Osteoblast (primary cell): ENCODE measurements around the gene IGFBP2. TPM values are rescaled to one million over a fixed set of nuclear protein-coding genes. Genes with fewer than 3 reads are reported as not detected.

Experiments used
- DNase-seq: peaks from one replicate; pipeline ENCODE4 v3.0.0; 2011; ENCODE audit warnings: low spot score, mixed read lengths; ENCODE audit not compliant: insufficient read length; ENCODE audit errors: missing footprints
- H2AFZ ChIP-seq: 2 replicates; pipeline ENCODE4 v1.6.0; 2011; ENCODE audit warnings: mild to moderate bottlenecking, low read length
- H3K27ac ChIP-seq: 2 replicates; pipeline ENCODE4 v1.5.1; 2011; ENCODE audit warnings: mild to moderate bottlenecking, low read depth, low read length, moderate library complexity
- H3K27me3 ChIP-seq: 2 replicates; pipeline ENCODE4 v1.6.0; 2012; ENCODE audit warnings: mild to moderate bottlenecking, control low read depth, inconsistent platforms, low read length, moderate library complexity; ENCODE audit not compliant: insufficient read depth
- H3K36me3 ChIP-seq: 2 replicates; pipeline ENCODE4 v1.5.1; 2011; ENCODE audit warnings: mild to moderate bottlenecking, low read length, control low read depth, moderate library complexity; ENCODE audit not compliant: insufficient read depth
- H3K4me1 ChIP-seq: 2 replicates; pipeline ENCODE4 v1.5.1; 2011; ENCODE audit warnings: mild to moderate bottlenecking, low read length, control low read depth, moderate library complexity; ENCODE audit not compliant: insufficient read depth
- H3K4me2 ChIP-seq: 2 replicates; pipeline ENCODE4 v1.6.0; 2011; ENCODE audit warnings: mild to moderate bottlenecking, low read length; ENCODE audit not compliant: insufficient read depth
- H3K4me3 ChIP-seq: fragments of 200-600 bp; sonication (generic); 3 replicates; pipeline ENCODE4 v1.5.1; 2012; ENCODE audit warnings: mild to moderate bottlenecking, low read length, inconsistent platforms; ENCODE audit not compliant: insufficient read depth
- H3K79me2 ChIP-seq: 2 replicates; pipeline ENCODE4 v1.6.0; 2012; ENCODE audit warnings: mild to moderate bottlenecking, low read length, control low read depth, inconsistent platforms; ENCODE audit not compliant: insufficient read depth
- H3K9me3 ChIP-seq: 2 replicates; pipeline ENCODE4 v1.5.1; 2011; ENCODE audit warnings: low read depth, low read length, control low read depth
- H4K20me1 ChIP-seq: 2 replicates; pipeline ENCODE4 v1.6.0; 2012; ENCODE audit warnings: mild to moderate bottlenecking, low read length, control low read depth; ENCODE audit not compliant: insufficient read depth
- total RNA-seq: library from RNA; depleted of rRNA; stranded (reverse); fragments of >200 nt; gene quantifications from 2 replicates; pipeline ENCODE4 v1.2.3, GENCODE V29; 2012
- TF ChIP-seq, protein P1 (sequence below): IDR thresholded peaks from 2 replicates; pipeline ENCODE4 v1.5.1; 2011; ENCODE audit warnings: mild to moderate bottlenecking, low read depth, low read length, moderate library complexity; ENCODE audit errors: extremely low read depth

IGFBP2 gene
- total RNA-seq, 1 donor, result 11.2 TPM

DNA sequence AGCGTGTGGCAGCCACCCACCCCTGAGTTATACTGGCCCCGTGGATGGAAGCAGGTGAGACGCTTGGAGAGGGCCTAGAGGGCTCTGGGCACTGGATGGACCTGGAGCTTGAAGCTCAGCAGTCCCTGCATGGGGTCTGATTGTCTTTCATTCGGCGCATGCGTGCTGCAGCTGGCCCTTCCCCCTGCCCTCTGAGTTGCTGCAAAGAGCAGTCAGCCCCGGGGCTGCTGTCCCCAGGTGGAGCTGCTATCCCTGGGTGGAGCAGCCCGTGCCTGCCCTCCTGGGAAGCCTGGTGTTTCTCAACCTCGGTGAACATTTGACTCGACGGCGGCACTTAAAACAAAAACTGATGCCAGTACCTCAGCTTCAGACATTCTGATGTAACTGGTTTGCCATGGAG, 32.5 kb downstream of the IGFBP2 start:
- no peak for DNase-seq
- Histone ChIP-seq H3K4me3 (no peak overlapping the region), H3K79me2 (no peaks in the 10 kb centered on the region), H3K27ac (no peak overlapping the region), H3K36me3 (peaks cover 12% of the 10 kb centered on the region), H3K4me1 (peaks cover 14% of the 10 kb centered on the region), H3K9me3 (no peaks in the 10 kb centered on the region), H3K4me2 (no peak overlapping the region), H2AFZ (no peak overlapping the region), H3K27me3 (peaks cover 14% of the 10 kb centered on the region), H4K20me1 (no peaks in the 10 kb centered on the region)
- TF ChIP-seq, protein P1, sequence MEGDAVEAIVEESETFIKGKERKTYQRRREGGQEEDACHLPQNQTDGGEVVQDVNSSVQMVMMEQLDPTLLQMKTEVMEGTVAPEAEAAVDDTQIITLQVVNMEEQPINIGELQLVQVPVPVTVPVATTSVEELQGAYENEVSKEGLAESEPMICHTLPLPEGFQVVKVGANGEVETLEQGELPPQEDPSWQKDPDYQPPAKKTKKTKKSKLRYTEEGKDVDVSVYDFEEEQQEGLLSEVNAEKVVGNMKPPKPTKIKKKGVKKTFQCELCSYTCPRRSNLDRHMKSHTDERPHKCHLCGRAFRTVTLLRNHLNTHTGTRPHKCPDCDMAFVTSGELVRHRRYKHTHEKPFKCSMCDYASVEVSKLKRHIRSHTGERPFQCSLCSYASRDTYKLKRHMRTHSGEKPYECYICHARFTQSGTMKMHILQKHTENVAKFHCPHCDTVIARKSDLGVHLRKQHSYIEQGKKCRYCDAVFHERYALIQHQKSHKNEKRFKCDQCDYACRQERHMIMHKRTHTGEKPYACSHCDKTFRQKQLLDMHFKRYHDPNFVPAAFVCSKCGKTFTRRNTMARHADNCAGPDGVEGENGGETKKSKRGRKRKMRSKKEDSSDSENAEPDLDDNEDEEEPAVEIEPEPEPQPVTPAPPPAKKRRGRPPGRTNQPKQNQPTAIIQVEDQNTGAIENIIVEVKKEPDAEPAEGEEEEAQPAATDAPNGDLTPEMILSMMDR, result no peak

DNA sequence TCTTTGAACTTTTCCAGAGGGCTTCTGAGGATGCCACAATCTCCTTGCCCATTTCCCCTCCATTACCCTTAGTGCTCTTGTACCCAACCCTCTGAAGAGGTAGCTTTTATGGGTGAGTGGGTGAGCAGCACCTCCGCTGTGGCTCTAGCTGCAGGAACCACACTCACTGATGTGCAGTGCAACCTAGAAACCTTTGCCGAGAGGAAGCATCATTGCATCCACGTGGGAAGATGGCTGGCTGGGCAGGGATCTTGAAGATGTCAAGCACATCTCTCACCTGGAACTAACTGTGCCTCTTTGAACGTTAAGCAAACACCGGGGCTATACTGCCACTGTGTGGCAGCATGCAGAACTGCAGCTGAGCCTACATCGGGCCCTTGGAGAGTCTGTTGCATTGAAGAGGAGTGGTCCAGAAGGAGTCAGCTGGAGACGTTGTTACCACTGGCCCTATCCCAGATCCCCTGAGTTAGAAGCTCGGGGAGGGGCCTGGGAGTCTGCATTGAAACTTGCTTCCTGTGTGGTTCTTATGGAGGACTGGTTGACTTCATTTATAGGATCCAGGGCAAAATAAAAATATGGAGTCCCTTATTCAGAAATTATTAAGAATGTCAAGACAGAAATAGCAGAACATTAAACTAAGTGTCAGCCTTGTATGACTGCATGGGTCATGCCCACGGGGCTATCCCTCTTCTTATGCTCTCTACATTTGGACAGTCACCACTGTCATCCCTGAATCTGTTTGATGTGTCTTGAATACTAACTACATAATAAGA, 33.4 kb downstream of the IGFBP2 start:
- Histone ChIP-seq H2AFZ (no peak overlapping the region), H3K4me3 (no peak overlapping the region), H3K27ac (no peak overlapping the region), H3K36me3 (peaks cover 7% of the 10 kb centered on the region), H3K4me2 (no peak overlapping the region), H3K9me3 (no peaks in the 10 kb centered on the region), H3K79me2 (no peaks in the 10 kb centered on the region), H3K27me3 (peaks cover 22% of the 10 kb centered on the region), H4K20me1 (no peaks in the 10 kb centered on the region), H3K4me1 (peaks cover 14% of the 10 kb centered on the region)
- peak; percentile 93 for DNase-seq
- TF ChIP-seq, protein P1, result peak; percentile 99

DNA sequence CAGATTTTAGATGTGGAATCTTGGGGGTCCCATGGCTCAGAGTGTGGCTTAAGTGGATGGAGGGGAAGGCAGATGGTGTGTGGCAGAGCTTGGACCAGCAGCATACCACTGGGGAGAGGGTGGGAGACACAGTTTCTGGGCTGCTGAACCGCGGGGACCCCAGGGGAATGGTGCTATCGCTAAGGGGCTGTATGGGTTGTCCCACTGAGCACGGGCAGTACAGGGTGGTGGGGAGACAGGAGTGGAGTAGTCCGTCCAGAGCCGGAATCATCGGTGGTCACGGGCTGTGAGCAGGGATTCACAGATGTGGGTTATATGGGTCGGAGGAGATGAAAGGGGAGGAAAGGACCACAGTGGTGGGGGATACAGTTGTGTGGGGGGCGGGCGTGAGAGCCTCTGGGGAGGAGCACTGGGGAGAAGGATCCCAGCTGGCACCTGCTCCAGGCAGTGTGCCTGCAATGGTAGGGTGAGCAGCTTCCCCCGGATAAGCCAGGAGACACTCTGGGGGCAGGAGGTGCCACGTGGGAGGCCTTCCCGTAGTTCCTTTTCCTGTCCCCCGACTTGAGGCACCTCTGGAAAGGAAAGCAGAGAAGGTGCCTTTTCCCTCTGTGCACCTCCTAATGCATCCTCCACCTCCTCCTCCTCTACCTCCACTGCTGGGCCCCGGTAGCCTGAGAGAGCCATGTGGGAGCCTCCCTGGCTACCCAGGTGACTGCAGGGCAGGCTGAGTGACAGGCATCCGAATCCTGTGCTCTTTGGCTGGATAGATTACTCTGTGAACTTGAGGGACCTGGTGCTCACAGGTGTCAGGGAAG, 37.3 kb downstream of the IGFBP2 start:
- H3K36me3 ChIP-seq, result no peaks in the 10 kb centered on the region
- H3K4me2 ChIP-seq, result no peak overlapping the region
- H3K79me2 ChIP-seq, result no peaks in the 10 kb centered on the region
- TF ChIP-seq, protein P1, result no peak
- no peaks in the 10 kb centered on the region for H4K20me1 ChIP-seq
- no peaks in the 10 kb centered on the region for H3K9me3 ChIP-seq
- peaks cover 38% of the 10 kb centered on the region for H3K27me3 ChIP-seq
- peak; percentile 10 for DNase-seq
- H2AFZ ChIP-seq, result no peak overlapping the region
- H3K27ac ChIP-seq, result no peak overlapping the region
- no peak overlapping the region for H3K4me3 ChIP-seq
- peaks cover 1% of the 10 kb centered on the region for H3K4me1 ChIP-seq

DNA sequence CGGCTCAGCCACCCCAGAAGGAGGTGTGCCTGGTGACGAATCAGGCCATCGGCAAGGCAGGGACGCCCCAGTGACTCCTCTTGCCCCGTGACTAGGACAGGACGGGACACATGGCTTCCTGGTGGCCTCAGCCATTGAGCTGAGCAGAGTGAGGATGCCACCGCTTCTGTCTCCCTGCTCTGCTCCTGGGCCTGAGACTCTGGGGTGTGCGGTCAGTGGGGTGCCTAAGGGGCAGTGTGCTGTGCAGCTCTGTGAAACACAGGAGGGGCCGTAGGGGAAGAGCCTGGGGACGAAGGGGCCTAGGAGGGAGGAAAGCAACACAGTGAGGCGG, 37.8 kb downstream of the IGFBP2 start:
- no peak overlapping the region for H3K27ac ChIP-seq
- no peaks in the 10 kb centered on the region for H4K20me1 ChIP-seq
- no peak overlapping the region for H2AFZ ChIP-seq
- no peak overlapping the region for H3K4me2 ChIP-seq
- peaks cover 44% of the 10 kb centered on the region for H3K27me3 ChIP-seq
- H3K4me3 ChIP-seq, result no peak overlapping the region
- peak; percentile 26 for DNase-seq
- H3K36me3 ChIP-seq, result no peaks in the 10 kb centered on the region
- TF ChIP-seq, protein P1, result no peak
- no peaks in the 10 kb centered on the region for H3K4me1 ChIP-seq
- no peaks in the 10 kb centered on the region for H3K79me2 ChIP-seq
- H3K9me3 ChIP-seq, result no peaks in the 10 kb centered on the region
